ENCODE data around the gene NDUFV3. TPM values are rescaled to one million over a fixed set of nuclear protein-coding genes. Genes with fewer than 3 reads are reported as not detected.
"Not testable (repeated sequence)": the region's sequence is repeated elsewhere in the genome, so short reads cannot be mapped to it uniquely, and the experiment has no call there.

NDUFV3 gene
- total RNA-seq, 1 experiment from 2014 or later, result 30.1 TPM

DNA sequence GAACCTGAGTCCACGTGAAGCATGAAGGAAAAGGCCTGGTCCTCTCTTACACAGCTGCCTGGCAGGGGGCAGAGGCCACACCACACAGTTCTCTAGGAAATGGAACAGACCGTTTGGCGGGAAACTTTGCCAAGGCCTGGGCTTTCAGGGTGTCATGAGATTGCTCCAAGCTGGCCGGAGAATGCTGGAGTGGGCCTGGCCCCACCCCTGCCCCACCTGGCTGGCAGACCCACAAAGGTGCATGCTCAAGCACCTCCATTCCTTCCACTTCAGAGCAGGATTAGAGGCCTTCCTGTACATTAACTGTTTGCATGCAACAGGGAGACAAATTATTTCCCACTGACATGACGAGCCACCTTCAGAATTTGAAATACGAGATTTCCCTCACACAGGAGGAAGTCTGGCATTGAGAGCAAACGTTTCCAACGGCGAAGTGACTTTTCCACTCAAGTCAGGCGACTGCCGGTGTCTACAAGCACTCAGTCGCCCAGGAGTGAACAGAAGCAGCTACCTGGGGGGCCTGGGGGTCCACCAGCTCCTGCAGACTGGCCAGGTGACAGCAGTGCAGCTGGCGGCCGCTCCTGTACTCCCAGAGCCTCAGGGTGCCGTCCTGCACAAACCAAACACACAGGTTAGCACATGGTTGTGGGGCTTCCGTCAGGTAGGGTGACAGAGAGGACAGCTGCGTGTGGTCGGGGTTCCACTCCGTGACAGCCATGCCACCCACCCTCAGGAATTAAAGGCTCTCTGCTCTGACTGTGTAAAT lies 37.8 kb upstream of the NDUFV3 start:
- no peak for DNase-seq (ENCODE audit: extremely low read depth, low read depth)

GRCh38 chr21:42855937-42856335 lies 37.2 kb upstream of the NDUFV3 start:
- DNase-seq (ENCODE audit: extremely low read depth, low read depth), result no peak

DNA sequence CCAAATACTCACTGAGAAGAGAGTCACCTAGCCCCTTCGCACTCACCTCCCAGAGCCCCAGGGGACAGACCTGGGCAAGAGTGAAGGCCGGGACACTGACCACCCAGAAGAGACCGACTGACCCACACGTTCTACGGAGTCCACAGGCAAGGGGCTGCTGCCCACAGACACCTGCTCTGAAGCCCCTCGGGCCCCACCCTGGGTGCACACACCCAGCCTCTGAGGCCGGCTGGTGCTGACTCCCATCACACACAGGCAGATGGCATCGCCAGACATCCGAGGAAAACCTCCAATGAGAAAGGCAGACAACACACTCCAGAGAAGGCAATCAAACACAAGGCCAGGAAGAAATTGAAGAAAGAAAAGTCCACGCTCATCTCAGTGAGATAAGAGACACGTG lies 35.9 kb upstream of the NDUFV3 start:
- no peak for DNase-seq (ENCODE audit: extremely low read depth, low read depth)

GRCh38 chr21:42858185-42858847 lies 34.8 kb upstream of the NDUFV3 start:
- DNase-seq (ENCODE audit: extremely low read depth, low read depth), result no peak

DNA sequence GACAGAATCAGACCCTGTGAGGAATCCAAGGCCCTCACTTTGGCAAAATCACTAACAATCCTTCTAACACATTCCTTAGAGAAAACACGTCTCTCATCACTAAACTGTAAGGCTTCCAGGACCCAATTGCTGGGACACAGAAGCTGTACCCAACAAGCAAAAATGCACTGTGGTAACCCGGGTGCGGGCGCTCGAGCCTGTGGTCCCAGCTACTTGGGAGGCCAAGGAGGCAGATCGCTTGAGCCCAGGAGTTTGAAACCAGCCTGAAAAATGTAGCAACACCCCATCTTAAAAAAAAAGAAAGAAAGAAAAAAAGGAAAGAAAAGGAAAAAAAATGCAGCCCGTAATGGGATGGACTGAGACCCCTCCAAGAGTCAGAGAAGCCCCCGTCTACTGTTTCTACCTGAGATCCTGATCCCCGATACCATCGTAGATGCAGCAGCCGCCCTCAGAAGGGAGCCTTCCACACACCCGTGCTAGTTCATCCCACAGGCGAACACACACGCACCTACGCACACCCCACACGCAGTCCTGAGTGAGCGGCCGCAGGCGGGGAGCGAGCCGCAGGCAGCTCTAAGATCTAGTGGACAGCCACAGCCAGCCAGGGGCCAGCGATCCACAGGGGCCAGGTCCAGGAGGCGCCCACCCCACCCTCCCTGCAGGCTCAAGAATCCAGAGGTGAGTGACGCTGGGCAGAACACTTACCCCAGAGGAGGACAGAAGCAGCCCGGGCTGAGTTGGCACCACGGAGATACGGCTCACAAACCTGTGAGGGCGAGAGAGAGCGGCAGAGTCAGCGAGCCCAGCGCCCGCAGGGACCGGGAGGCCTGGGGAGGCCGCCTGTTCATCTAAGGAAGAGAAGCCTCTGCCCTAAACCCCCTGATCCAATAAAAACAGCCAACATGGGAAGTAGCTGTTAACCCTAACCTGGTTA lies 33.9 kb upstream of the NDUFV3 start:
- no peak for DNase-seq (ENCODE audit: extremely low read depth, low read depth)

DNA sequence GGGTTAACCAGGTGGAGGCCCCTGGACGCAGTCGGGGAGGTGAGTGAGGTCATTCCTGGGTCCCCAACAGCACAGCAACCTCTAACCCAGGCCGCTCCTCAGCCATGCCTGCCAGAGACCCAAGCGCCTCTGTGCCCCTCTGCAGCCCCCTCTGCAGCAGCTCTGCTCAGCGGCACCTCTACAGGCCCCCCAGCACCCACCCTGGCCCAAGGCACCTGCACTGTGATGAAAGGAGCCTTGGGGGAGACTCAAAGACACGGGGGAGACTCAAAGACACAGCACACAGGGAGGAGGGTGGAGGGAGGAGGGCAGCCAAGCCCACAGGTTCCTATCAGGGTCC lies 33.2 kb upstream of the NDUFV3 start:
- DNase-seq (ENCODE audit: extremely low read depth, low read depth), result no peak

DNA sequence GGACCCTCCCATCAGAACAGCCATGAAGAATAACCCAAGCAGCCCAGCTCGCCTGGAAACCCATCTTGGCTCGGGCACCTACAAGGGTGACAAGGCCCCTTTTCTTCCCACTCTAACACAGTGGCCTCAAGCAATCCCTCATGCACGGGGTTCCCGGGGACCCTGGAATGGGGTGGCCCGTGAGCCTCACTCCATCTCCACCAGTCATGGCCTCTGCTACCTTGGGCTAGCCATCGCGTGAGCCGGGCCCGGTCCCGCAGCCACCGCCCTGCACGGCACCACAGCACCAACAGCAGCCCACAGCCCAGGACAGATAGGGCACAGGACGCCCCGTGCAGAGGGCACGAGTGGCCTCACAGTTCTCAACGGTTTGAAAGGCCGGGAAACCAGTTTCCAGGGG lies 32.8 kb upstream of the NDUFV3 start:
- DNase-seq (ENCODE audit: extremely low read depth, low read depth), result no peak

DNA sequence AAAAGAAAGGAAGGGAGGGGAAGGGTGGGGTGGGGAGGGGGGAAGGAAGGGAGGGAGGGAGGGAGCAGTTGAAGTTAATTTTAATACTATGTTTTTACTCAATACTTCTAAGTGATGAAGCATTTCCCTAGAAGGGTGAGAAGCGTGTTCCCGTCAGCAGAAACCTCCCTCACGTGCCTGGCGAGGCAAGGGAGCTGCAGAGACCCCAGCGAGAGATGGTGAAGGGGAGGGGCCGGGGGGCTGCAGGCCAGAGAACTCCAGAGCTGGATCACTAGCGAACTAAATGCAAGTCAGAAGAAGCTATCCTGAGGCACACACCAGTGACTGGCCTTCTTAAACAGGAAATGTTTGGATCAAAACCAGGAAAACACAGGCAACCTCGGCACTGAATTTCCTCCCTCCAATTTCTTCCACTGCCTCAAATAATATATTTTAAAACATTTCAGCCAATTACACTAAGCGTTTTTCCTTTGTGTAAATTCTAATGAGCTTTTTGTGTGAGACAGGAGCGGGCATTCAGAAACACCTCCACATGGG lies 31.7 kb upstream of the NDUFV3 start:
- no peak for DNase-seq (ENCODE audit: extremely low read depth, low read depth)

GRCh38 chr21:42861848-42862400 lies 31.2 kb upstream of the NDUFV3 start:
- no peak for DNase-seq (ENCODE audit: extremely low read depth, low read depth)

DNA sequence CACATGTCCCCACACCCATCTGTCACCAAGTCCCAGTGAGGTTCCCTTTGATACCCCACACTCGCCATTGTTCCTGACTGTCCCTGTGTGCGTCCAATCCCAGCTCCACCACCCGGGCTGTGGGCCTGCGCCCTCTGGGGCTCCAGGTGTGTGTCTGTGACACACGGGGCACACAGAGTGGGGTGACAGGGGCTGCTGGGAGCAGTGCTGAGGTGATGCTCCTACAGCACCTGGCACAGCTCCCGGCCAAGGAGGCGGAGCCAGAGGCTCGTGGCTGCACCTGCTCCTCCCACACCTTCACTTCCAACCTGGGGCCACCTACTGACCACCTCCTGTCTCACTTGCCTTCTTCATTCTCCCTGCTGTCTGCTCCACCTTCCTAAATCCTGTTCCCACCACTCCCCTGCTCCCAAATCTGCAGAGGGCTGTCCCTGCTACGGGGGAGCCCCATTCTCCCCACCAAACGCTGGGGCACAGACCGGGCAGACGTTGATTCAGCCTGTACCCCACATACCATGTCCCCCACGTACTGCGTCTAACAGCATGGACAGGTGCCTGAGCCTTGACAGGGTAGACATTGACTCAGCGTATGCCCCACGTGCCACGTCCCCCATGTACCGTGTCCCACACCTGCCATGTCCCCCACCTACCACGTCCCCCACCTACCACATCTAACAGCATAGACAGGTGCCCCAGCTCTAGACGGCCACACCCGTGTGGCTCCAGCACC lies 30.2 kb upstream of the NDUFV3 start:
- DNase-seq (ENCODE audit: extremely low read depth, low read depth), result no peak

- DNase-seq (ENCODE audit: extremely low read depth, low read depth), result no peak
Measured at GRCh38 chr21:42863504-42863870, 29.6 kb upstream of the NDUFV3 start.

GRCh38 chr21:42864286-42864685 lies 28.8 kb upstream of the NDUFV3 start:
- no peak for DNase-seq (ENCODE audit: extremely low read depth, low read depth)

GRCh38 chr21:42864815-42865775 lies 28.0 kb upstream of the NDUFV3 start:
- DNase-seq (ENCODE audit: extremely low read depth, low read depth), result no peak

GRCh38 chr21:42865776-42866160 lies 27.3 kb upstream of the NDUFV3 start:
- no peak for DNase-seq (ENCODE audit: extremely low read depth, low read depth)

GRCh38 chr21:42868196-42868595 lies 24.9 kb upstream of the NDUFV3 start:
- DNase-seq (ENCODE audit: extremely low read depth, low read depth), result no peak

DNA sequence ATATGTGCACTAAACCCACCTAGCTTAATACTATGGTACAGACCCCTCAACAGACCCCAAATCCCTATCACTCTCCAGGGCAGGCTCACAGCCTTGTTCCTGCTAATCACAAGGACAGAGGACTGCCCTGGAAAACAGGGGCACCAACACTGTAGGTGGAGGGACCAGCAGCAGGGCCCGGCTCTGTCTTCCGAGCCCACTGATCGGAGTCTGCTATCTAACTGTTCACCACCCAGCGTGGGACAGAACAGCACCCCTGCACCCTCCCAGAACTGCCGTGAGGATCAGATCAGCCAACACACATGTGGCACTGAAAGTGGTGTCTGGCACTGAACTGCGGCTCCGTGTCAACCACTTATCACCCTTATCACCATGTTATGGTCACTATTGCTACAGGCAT lies 20.0 kb upstream of the NDUFV3 start:
- DNase-seq (ENCODE audit: extremely low read depth, low read depth), result no peak

GRCh38 chr21:42875811-42876210 lies 17.3 kb upstream of the NDUFV3 start:
- DNase-seq (ENCODE audit: extremely low read depth, low read depth), result not testable (repeated sequence)

- no peak for DNase-seq (ENCODE audit: extremely low read depth, low read depth)
Measured at GRCh38 chr21:42878678-42878992, 14.5 kb upstream of the NDUFV3 start.

Data from NCI-H460 (cell line).